Ureter (tissue), 1 donor: ENCODE measurements around the gene FBRS. TPM values are rescaled to one million over a fixed set of nuclear protein-coding genes. Genes with fewer than 3 reads are reported as not detected.
"Not testable (repeated sequence)": the region's sequence is repeated elsewhere in the genome, so short reads cannot be mapped to it uniquely, and the experiment has no call there.

Experiments used
- DNase-seq: peaks from one replicate; pipeline ENCODE4 v3.0.0-alpha.2; 2020; ENCODE audit warnings: low spot score
- total RNA-seq: library from RNA; stranded (reverse); gene quantifications from one replicate; pipeline ENCODE4 v1.2.4, GENCODE V29; 2023
- donor health status: DM: yes; HTN: yes; CAD: no.

The FBRS gene
- 82.5 TPM for total RNA-seq

GRCh38 chr16:30657866-30658730, at the start of gene FBRS:
FBRS (plus strand) TSS chr16:30658431; CDS start chr16:30659519, 1,088 bp downstream.
- DNase-seq, result peak; percentile 100

- DNase-seq, result peak; percentile 67
Observed at GRCh38 chr16:30609002-30609925, 49.0 kb upstream of the FBRS start.

GRCh38 chr16:30609926-30610839, 48.0 kb upstream of the FBRS start, which contains the start of gene ZNF689:
ZNF689 (minus strand) TSS chr16:30610389; CDS start chr16:30610041, 348 bp downstream.
- DNase-seq, result peak; percentile 97

- DNase-seq, result no peak
Observed at GRCh38 chr16:30615358-30616091, 42.7 kb upstream of the FBRS start.

- no peak for DNase-seq
Observed at GRCh38 chr16:30619202-30619601, 39.0 kb upstream of the FBRS start.

- DNase-seq, result no peak
Observed at GRCh38 chr16:30619638-30620037, 38.6 kb upstream of the FBRS start.

GRCh38 chr16:30620169-30620568, 38.1 kb upstream of the FBRS start:
- DNase-seq, result no peak

GRCh38 chr16:30621765-30622164, 36.5 kb upstream of the FBRS start:
- no peak for DNase-seq

- no peak for DNase-seq
Observed at GRCh38 chr16:30622455-30623032, 35.7 kb upstream of the FBRS start.

- DNase-seq, result no peak
Observed at GRCh38 chr16:30623536-30624283, 34.5 kb upstream of the FBRS start.

GRCh38 chr16:30626236-30626635, 32.0 kb upstream of the FBRS start:
- no peak for DNase-seq

GRCh38 chr16:30628628-30629540, 29.3 kb upstream of the FBRS start:
- DNase-seq, result peak; percentile 88

GRCh38 chr16:30632454-30632853, 25.8 kb upstream of the FBRS start:
- DNase-seq, result not testable (repeated sequence)

GRCh38 chr16:30633526-30633925, 24.7 kb upstream of the FBRS start:
- no peak for DNase-seq

GRCh38 chr16:30636599-30636998, 21.6 kb upstream of the FBRS start:
- DNase-seq, result no peak

- not testable (repeated sequence) for DNase-seq
Observed at GRCh38 chr16:30637139-30637538, 21.1 kb upstream of the FBRS start.

GRCh38 chr16:30637944-30638343, 20.3 kb upstream of the FBRS start:
- no peak for DNase-seq

- DNase-seq, result no peak
Observed at GRCh38 chr16:30641378-30641982, 16.8 kb upstream of the FBRS start.
